GM19452 (cell line): Measurements from ENCODE around the gene ZC3H18.

ENCODE experiments used
- ATAC-seq: cut with Tn5 transposase; IDR thresholded peaks from one replicate; pipeline ENCODE4 v1.9.1; 2021; ENCODE audit not compliant: unreplicated experiment

ZC3H18 gene

GRCh38 chr16:88671806-88672205 lies 101.6 kb downstream of the ZC3H18 start:
- ATAC-seq = no peak

GRCh38 chr16:88672776-88673175 lies 102.6 kb downstream of the ZC3H18 start:
- no peak for ATAC-seq

- no peak for ATAC-seq
These were observed 103.6 kb downstream of the ZC3H18 start for GRCh38 chr16:88673716-88674379.

- no peak for ATAC-seq
These were observed 106.5 kb downstream of the ZC3H18 start for GRCh38 chr16:88676502-88677242.

- no peak for ATAC-seq
These were observed 107.5 kb downstream of the ZC3H18 start for GRCh38 chr16:88677721-88678120.

- ATAC-seq = no peak
These were observed 108.2 kb downstream of the ZC3H18 start for GRCh38 chr16:88678224-88678979.

GRCh38 chr16:88680554-88681083 lies 110.4 kb downstream of the ZC3H18 start:
- no peak for ATAC-seq

- ATAC-seq = no peak
These were observed 111.0 kb downstream of the ZC3H18 start for GRCh38 chr16:88681084-88681680.
